OCI-LY3 (cell line): ENCODE measurements around the gene NHLH2.

Experiments used
- H2AFZ ChIP-seq: fragments of 200-600, 300-600 bp; shearing (Covaris generic); 2 replicates; pipeline ENCODE4 v1.6.0; 2014; ENCODE audit warnings: antibody characterized with exemption, low read depth, low read length
- H3K27ac ChIP-seq: fragments of 200-600, 300-600 bp; sonication (generic); 2 replicates; pipeline ENCODE4 v1.5.1; 2014; ENCODE audit warnings: mild to moderate bottlenecking, low read length, moderate library complexity, mixed read lengths
- H3K27me3 ChIP-seq: fragments of 200-600, 300-600 bp; sonication (generic); 2 replicates; pipeline ENCODE4 v1.6.1; 2014; ENCODE audit warnings: low read depth, low read length, mixed read lengths
- H3K36me3 ChIP-seq: fragments of 200-600, 300-600 bp; sonication (generic); replicated peaks from 2 replicates; pipeline ENCODE3; 2014; ENCODE audit warnings: low read depth, low read length, mixed read lengths
- H3K4me1 ChIP-seq: fragments of 300-600, 200-600 bp; sonication (generic); 2 replicates; pipeline ENCODE4 v1.6.1; 2014; ENCODE audit warnings: low read length, mixed read lengths
- H3K4me2 ChIP-seq: fragments of 200-600, 300-600 bp; sonication (generic); 2 replicates; pipeline ENCODE4 v1.6.1; 2014; ENCODE audit warnings: low read length, mixed read lengths
- H3K4me3 ChIP-seq: fragments of 300-600, 200-600 bp; sonication (generic); 2 replicates; pipeline ENCODE4 v1.5.1; 2014; ENCODE audit warnings: antibody characterized with exemption, mild to moderate bottlenecking, low read length, moderate library complexity
- H3K79me2 ChIP-seq: fragments of 300-600, 200-600 bp; shearing (Covaris generic); 2 replicates; pipeline ENCODE4 v1.6.1; 2014; ENCODE audit warnings: mild to moderate bottlenecking, low read length, mixed read lengths
- H3K9ac ChIP-seq: fragments of 300-600, 200-600 bp; shearing (Covaris generic); 2 replicates; pipeline ENCODE4 v1.6.0; 2014; ENCODE audit warnings: mild to moderate bottlenecking, low read length, moderate library complexity
- H3K9me3 ChIP-seq: fragments of 200-600, 300-600 bp; shearing (Covaris generic); 2 replicates; pipeline ENCODE4 v1.6.1; 2014; ENCODE audit warnings: low read length, mixed read lengths; ENCODE audit not compliant: insufficient read depth
- H4K20me1 ChIP-seq: fragments of 200-600, 300-600 bp; sonication (generic); 2 replicates; pipeline ENCODE4 v1.6.1; 2016; ENCODE audit warnings: low read length, mixed read lengths; ENCODE audit not compliant: insufficient read depth
- EZH2phosphoT487 ChIP-seq: fragments of 200-600 bp; shearing (Covaris generic); IDR thresholded peaks from 2 replicates; pipeline ENCODE4 v1.6.1; 2018; ENCODE audit warnings: antibody characterized with exemption, mixed run types, low read depth
- TF ChIP-seq, protein P1 (sequence below): fragments of 200-600, 300-600 bp; sonication (generic); IDR thresholded peaks from 2 replicates; pipeline ENCODE4 v1.5.1; 2014; ENCODE audit warnings: antibody characterized with exemption, low read length, low read depth

Gene NHLH2

DNA sequence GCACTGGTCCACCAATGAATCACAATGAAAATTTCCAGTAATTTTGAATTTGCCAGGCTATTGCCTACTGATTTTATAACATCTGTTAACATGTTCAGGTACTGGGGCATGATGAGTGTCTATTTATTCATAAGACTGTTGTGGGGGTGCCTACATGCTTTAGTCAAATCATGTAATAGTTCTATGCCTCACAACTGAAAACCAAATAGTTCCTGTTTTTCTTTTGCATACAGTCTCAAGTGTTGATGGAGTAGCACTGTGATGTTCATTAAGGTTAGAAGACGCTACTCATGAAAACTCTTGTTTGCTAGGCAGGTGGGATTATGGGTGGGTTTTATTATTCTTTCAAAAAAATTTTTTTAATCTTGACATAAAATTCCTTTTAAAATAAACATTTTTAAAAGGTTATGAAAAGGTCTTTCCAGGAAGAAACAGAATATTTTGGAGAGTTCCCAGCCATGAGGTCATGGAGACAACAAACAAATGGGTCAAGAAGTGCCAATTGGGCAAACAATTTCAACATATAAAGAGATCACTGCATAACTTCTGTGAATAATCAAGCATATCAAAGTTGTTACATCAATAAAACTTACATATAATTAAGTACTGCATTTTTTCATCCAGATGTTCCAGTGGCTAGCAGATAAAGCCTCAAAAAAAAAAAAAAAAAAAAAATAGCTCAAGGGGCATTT lies 40.2 kb upstream of the NHLH2 start:
- H3K4me1 ChIP-seq: no peaks in the 10 kb centered on the region
- H2AFZ ChIP-seq: no peak overlapping the region
- no peak overlapping the region for H3K4me3 ChIP-seq
- no peaks in the 10 kb centered on the region for H3K79me2 ChIP-seq
- H3K36me3 ChIP-seq: no peaks in the 10 kb centered on the region
- no peaks in the 10 kb centered on the region for H3K9me3 ChIP-seq
- no peak overlapping the region for H3K4me2 ChIP-seq
- TF ChIP-seq EZH2phosphoT487: no peak
- TF ChIP-seq, protein P1, sequence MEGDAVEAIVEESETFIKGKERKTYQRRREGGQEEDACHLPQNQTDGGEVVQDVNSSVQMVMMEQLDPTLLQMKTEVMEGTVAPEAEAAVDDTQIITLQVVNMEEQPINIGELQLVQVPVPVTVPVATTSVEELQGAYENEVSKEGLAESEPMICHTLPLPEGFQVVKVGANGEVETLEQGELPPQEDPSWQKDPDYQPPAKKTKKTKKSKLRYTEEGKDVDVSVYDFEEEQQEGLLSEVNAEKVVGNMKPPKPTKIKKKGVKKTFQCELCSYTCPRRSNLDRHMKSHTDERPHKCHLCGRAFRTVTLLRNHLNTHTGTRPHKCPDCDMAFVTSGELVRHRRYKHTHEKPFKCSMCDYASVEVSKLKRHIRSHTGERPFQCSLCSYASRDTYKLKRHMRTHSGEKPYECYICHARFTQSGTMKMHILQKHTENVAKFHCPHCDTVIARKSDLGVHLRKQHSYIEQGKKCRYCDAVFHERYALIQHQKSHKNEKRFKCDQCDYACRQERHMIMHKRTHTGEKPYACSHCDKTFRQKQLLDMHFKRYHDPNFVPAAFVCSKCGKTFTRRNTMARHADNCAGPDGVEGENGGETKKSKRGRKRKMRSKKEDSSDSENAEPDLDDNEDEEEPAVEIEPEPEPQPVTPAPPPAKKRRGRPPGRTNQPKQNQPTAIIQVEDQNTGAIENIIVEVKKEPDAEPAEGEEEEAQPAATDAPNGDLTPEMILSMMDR: no peak
- no peaks in the 10 kb centered on the region for H4K20me1 ChIP-seq
- H3K27ac ChIP-seq: no peak overlapping the region
- no peak overlapping the region for H3K9ac ChIP-seq
- no peaks in the 10 kb centered on the region for H3K27me3 ChIP-seq

- H3K9ac ChIP-seq: no peak overlapping the region
- H2AFZ ChIP-seq: no peak overlapping the region
- H3K27ac ChIP-seq: no peak overlapping the region
- no peak overlapping the region for H3K4me3 ChIP-seq
- no peaks in the 10 kb centered on the region for H3K4me1 ChIP-seq
- H3K27me3 ChIP-seq: no peaks in the 10 kb centered on the region
- TF ChIP-seq, protein P1: 0 out of 2 replicates have a peak, but pooled peaks have one; percentile 12
- TF ChIP-seq EZH2phosphoT487: no peak
- no peaks in the 10 kb centered on the region for H4K20me1 ChIP-seq
- no peak overlapping the region for H3K4me2 ChIP-seq
- H3K79me2 ChIP-seq: no peaks in the 10 kb centered on the region
- H3K9me3 ChIP-seq: no peaks in the 10 kb centered on the region
- no peaks in the 10 kb centered on the region for H3K36me3 ChIP-seq
Observed at GRCh38 chr1:115879977-115880376, 39.1 kb upstream of the NHLH2 start.

GRCh38 chr1:115877511-115877910 lies 36.6 kb upstream of the NHLH2 start:
- Histone ChIP-seq H3K27ac (no peak overlapping the region), H3K9ac (no peak overlapping the region), H3K27me3 (no peaks in the 10 kb centered on the region), H3K36me3 (no peaks in the 10 kb centered on the region), H4K20me1 (no peaks in the 10 kb centered on the region), H3K9me3 (no peaks in the 10 kb centered on the region), H3K79me2 (no peaks in the 10 kb centered on the region), H3K4me1 (no peaks in the 10 kb centered on the region), H2AFZ (no peak overlapping the region), H3K4me3 (no peak overlapping the region), H3K4me2 (no peak overlapping the region)
- no peak for TF ChIP-seq EZH2phosphoT487
- TF ChIP-seq, protein P1: no peak

DNA sequence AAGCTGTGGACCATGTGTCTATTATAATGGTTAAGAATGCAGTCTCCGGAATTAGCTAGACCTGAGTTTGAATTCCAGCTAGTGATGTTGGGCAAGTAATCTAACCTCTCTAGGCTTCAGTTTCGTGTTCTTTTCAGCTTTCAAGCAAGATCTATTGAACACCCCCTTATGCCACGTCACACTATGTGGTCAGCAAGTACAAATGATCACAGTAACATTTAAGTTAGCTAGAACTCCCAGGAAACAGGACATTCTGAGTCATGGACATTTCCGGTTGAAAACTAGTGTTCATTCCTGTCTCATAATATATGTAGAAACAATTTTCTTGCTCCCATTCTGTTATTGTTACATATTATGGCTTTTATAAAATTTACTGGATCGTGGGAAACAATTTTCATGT lies 34.0 kb upstream of the NHLH2 start:
- H3K36me3 ChIP-seq: no peaks in the 10 kb centered on the region
- no peak overlapping the region for H3K9ac ChIP-seq
- no peaks in the 10 kb centered on the region for H4K20me1 ChIP-seq
- H3K4me3 ChIP-seq: no peak overlapping the region
- H3K27ac ChIP-seq: no peak overlapping the region
- H3K79me2 ChIP-seq: no peaks in the 10 kb centered on the region
- H2AFZ ChIP-seq: no peak overlapping the region
- TF ChIP-seq, protein P1: no peak
- no peak for TF ChIP-seq EZH2phosphoT487
- H3K4me2 ChIP-seq: no peak overlapping the region
- H3K9me3 ChIP-seq: no peaks in the 10 kb centered on the region
- no peaks in the 10 kb centered on the region for H3K4me1 ChIP-seq
- H3K27me3 ChIP-seq: no peaks in the 10 kb centered on the region
